ENCODE results near the gene MAP3K19.

DNA sequence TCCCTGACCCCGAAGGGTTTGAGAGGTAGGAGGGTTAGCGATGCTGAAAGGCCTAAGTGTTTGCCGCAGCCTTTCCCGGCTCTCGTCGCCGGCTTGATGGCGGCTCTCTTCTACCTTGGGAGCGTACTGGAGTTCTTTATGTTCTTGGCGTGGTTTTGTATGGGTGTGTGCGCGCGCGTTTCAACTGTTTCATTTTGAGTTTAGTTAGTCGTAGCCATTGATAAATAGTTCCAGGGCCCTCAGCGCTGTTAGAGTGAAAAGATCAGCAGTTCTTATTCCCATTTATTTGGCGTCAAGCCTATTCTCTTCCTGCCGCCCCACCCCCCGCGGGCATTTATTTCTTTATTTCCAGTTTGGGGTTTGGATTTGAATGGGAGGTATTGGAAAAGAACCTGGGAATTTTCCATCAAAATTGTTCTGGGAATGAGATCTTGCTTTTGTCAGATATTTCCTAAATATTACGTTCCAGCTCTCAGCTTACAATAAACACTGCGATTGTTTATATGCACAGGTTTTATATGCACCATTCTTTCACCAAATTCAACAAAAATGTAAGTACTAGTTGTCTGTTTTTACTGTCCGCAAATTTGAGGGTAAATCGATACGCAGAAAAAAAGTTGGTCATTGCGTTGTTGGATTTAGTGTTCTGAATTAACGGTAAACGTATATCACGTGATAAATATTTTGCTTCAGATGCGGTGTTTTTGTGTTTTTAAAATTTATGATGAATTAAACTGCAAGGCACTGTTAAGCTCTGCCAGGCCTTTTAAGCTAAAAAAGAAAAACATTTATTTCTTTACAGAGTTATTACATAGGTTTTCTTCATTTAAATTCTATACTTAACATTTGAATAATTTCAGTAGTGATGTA lies 127.7 kb downstream of the MAP3K19 start:
- TF ChIP-seq, protein P1, sequence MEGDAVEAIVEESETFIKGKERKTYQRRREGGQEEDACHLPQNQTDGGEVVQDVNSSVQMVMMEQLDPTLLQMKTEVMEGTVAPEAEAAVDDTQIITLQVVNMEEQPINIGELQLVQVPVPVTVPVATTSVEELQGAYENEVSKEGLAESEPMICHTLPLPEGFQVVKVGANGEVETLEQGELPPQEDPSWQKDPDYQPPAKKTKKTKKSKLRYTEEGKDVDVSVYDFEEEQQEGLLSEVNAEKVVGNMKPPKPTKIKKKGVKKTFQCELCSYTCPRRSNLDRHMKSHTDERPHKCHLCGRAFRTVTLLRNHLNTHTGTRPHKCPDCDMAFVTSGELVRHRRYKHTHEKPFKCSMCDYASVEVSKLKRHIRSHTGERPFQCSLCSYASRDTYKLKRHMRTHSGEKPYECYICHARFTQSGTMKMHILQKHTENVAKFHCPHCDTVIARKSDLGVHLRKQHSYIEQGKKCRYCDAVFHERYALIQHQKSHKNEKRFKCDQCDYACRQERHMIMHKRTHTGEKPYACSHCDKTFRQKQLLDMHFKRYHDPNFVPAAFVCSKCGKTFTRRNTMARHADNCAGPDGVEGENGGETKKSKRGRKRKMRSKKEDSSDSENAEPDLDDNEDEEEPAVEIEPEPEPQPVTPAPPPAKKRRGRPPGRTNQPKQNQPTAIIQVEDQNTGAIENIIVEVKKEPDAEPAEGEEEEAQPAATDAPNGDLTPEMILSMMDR (IDR thresholded peaks at IDR 0.05; ENCODE audit: borderline replicate concordance, extremely low read depth, low read length, poor library complexity, severe bottlenecking) = no peak
- no peak for TF ChIP-seq EZH2 (IDR thresholded peaks at IDR 0.05; ENCODE audit: borderline replicate concordance, low read depth, low read length, severe bottlenecking)

All from DND-41 (cell line).